HepG2 (cell line): ENCODE results near the gene PDLIM7. TPM values are rescaled to one million over a fixed set of nuclear protein-coding genes. Genes with fewer than 3 reads are reported as not detected.

Experiments
- CEBPZ ChIP-seq: IDR thresholded peaks from 2 replicates; pipeline ENCODE4 v1.6.1; 2012; ENCODE audit warnings: low read length, improper control_type of control experiment
- CSRNP1 ChIP-seq: sonication (generic); formaldehyde crosslinking; IDR thresholded peaks from 2 replicates; pipeline ENCODE4 v1.8.1; 2023; ENCODE audit warnings: mild to moderate bottlenecking, missing genetic modification reagents
- KAT2B ChIP-seq: fragments of 150-350 bp; IDR thresholded peaks from 2 replicates; pipeline ENCODE4 v1.6.1; 2014; ENCODE audit warnings: low read depth, low read length, borderline replicate concordance
- MTF2 ChIP-seq: sonication (generic); formaldehyde crosslinking; IDR thresholded peaks from 2 replicates; pipeline ENCODE4 v1.5.0; 2020; ENCODE audit warnings: missing genetic modification reagents, borderline replicate concordance
- NFIB ChIP-seq: sonication (generic); formaldehyde crosslinking; IDR thresholded peaks from 2 replicates; pipeline ENCODE4 v1.9.0; 2021; ENCODE audit warnings: missing genetic modification reagents, mild to moderate bottlenecking, borderline replicate concordance
- NFKBIZ ChIP-seq: IDR thresholded peaks from 2 replicates; pipeline ENCODE4 v1.6.1; 2018; ENCODE audit warnings: missing genetic modification reagents, missing compliant biosample characterization
- NR2F6 ChIP-seq, 2 experiments: IDR thresholded peaks; 2 replicates each; pipeline ENCODE4 v1.6.1; 2016; ENCODE audit warnings: antibody characterized with exemption in 1 of 2, mild to moderate bottlenecking in 1 of 2
- PRDM4 ChIP-seq: sonication (generic); formaldehyde crosslinking; IDR thresholded peaks from 2 replicates; pipeline ENCODE4 v1.9.0; 2021; ENCODE audit warnings: missing genetic modification reagents, borderline replicate concordance
- PRPF4 ChIP-seq: fragments of 200-400 bp; formaldehyde crosslinking; IDR thresholded peaks from 2 replicates; pipeline ENCODE4 v1.6.1; 2016; ENCODE audit warnings: low read length, low read depth; ENCODE audit not compliant: poor library complexity, severe bottlenecking
- THAP9 ChIP-seq: sonication (generic); formaldehyde crosslinking; IDR thresholded peaks from 2 replicates; pipeline ENCODE4; 2020; ENCODE audit warnings: missing genetic modification reagents, mild to moderate bottlenecking, borderline replicate concordance
- ZEB1 ChIP-seq: IDR thresholded peaks from 2 replicates; pipeline ENCODE4 v1.6.1; 2012; ENCODE audit warnings: mild to moderate bottlenecking, low read depth, inconsistent platforms; ENCODE audit not compliant: insufficient replicate concordance
- ZNF282 ChIP-seq: fragments of 450-650 bp; IDR thresholded peaks from 2 replicates; pipeline ENCODE4 v1.6.1; 2018; ENCODE audit not compliant: partially characterized antibody
- ZNF382 ChIP-seq: sonication (generic); formaldehyde crosslinking; IDR thresholded peaks from 2 replicates; pipeline ENCODE4 v1.5.0; 2020; ENCODE audit warnings: missing genetic modification reagents, mild to moderate bottlenecking, borderline replicate concordance
- ZNF605 ChIP-seq: sonication (generic); formaldehyde crosslinking; IDR thresholded peaks from 2 replicates; pipeline ENCODE4 v1.8.0; 2022; ENCODE audit warnings: mild to moderate bottlenecking, missing genetic modification reagents
- ZNF672 ChIP-seq: sonication (generic); formaldehyde crosslinking; IDR thresholded peaks from 2 replicates; pipeline ENCODE4 v1.8.1; 2022; ENCODE audit warnings: missing genetic modification reagents
- polyA plus RNA-seq, 8 experiments: library from polyadenylated mRNA; depleted of rRNA in 3 of 8; stranded (reverse) in 7 of 8; unstranded in 1 of 8; fragments of >200 nt; fragmentation: Illumina TruSeq in 4 of 8; extraction: Trizol in 4 of 8; gene quantifications; 2 replicates each; pipeline versions ENCODE4 v1.2.1 to v1.2.3, GENCODE V29; 2011 to 2016; ENCODE audit warnings: low read depth in 4 of 8, missing spikeins in 1 of 8, mixed read lengths in 1 of 8; ENCODE audit not compliant: insufficient read depth in 1 of 8
- total RNA-seq, 5 experiments: library from RNA; depleted of rRNA; stranded (reverse); fragments of >200 nt; fragmentation: Illumina TruSeq; extraction: Trizol; gene quantifications; 2 replicates each; pipeline ENCODE4 v1.2.3, GENCODE V29; 2016; ENCODE audit warnings: low read depth in 1 of 5

The PDLIM7 gene
- total and polyA plus RNA-seq, 2 of the 13 experiments (the other 11 are each of a cell fraction or from before 2014, with no cell fraction given) = 21.1 to 31.3 TPM

GRCh38 chr5:177516601-177517568 is 19.5 kb upstream of the PDLIM7 start, which contains the start of gene DDX41 (continued):
- peak; percentile 53 for TF ChIP-seq ZNF605 (CRISPR knock-in tag)
- peak; percentile 79; the same call in 1 of the 2 replicates for TF ChIP-seq ZNF672 (CRISPR knock-in tag)
- TF ChIP-seq NR2F6 (IDR thresholded peaks at IDR 0.05) = peak; percentile 46; the same call in 1 of the 2 replicates
- peak; percentile 67; the same call in 1 of the 2 replicates for TF ChIP-seq NR2F6 (CRISPR knock-in tag; IDR thresholded peaks at IDR 0.05)
- TF ChIP-seq CSRNP1 (CRISPR knock-in tag) = no peak
- no peak for TF ChIP-seq ZNF382 (CRISPR knock-in tag)
- TF ChIP-seq PRPF4 = no peak
- TF ChIP-seq NFKBIZ (CRISPR knock-in tag) = peak; percentile 86; the same call in 1 of the 2 replicates
- 0 out of 2 replicates have a peak, but pooled peaks have one; percentile 25 for TF ChIP-seq NFIB
- no peak for TF ChIP-seq KAT2B
- 0 out of 2 replicates have a peak, but pooled peaks have one; percentile 52 for TF ChIP-seq PRDM4 (CRISPR knock-in tag)
- no peak for TF ChIP-seq ZEB1
- TF ChIP-seq MTF2 = no peak
- TF ChIP-seq THAP9 (CRISPR knock-in tag) = peak; percentile 99
- no peak for TF ChIP-seq ZNF282
- TF ChIP-seq CEBPZ = no peak
